Memory B cell (primary cell): ENCODE measurements around the gene KNTC1.

Experiments used
- ATAC-seq: fragments of 150-1000 bp; cut with Tn5 transposase; 2 replicates; pipeline ENCODE4 v1.10.0; 2021; ENCODE audit warnings: low read depth, mild to moderate bottlenecking, moderate library complexity
- DNase-seq, 2 donors: peaks; one replicate each; pipeline ENCODE4 v3.0.0; 2022; ENCODE audit warnings: low spot score in 2 of 2
- H3K27ac Mint-ChIP-seq: one replicate; pipeline ENCODE4 v1.8.0; 2022; ENCODE audit warnings: mild to moderate bottlenecking, moderate library complexity, mixed read lengths
- H3K27me3 Mint-ChIP-seq: one replicate; pipeline ENCODE4 v1.8.0; 2022; ENCODE audit warnings: mixed read lengths
- H3K36me3 Mint-ChIP-seq: one replicate; pipeline ENCODE4 v1.8.0; 2022; ENCODE audit warnings: mild to moderate bottlenecking, mixed read lengths
- H3K4me1 Mint-ChIP-seq: one replicate; pipeline ENCODE4 v1.8.0; 2022; ENCODE audit warnings: mixed read lengths
- H3K4me3 Mint-ChIP-seq: one replicate; pipeline ENCODE4 v1.8.0; 2022; ENCODE audit warnings: mild to moderate bottlenecking, moderate library complexity, mixed read lengths
- H3K9me3 Mint-ChIP-seq: one replicate; pipeline ENCODE4 v1.8.0; 2022; ENCODE audit warnings: mixed read lengths

KNTC1 gene

DNA sequence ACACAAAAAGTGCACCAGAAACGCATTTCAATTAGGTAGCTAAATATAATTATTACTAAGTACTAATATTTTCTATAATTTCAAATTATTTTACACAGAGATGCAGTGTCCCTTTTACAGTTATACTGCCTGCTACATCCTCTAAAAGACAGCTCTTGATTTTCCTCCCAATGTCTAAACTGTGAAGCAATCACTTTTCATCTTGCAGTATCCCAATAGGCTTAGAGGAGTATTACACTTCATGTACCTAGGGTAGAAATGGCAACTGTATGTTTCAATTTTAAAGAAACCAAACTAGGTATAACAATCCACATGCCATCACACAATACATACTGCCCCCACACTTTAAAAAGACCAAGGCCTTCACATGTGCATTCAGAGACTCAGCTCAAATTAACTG is 7.6 kb upstream of the KNTC1 start:
- ATAC-seq (no peak), DNase-seq (no peak)
- Mint-ChIP-seq H3K36me3 (peaks cover 42% of the 10 kb centered on the region), H3K27me3 (no peaks in the 10 kb centered on the region), H3K9me3 (no peaks in the 10 kb centered on the region), H3K4me3 (no peak overlapping the region), H3K4me1 (peaks cover 20% of the 10 kb centered on the region), H3K27ac (peak overlapping the region; percentile 31)

DNA sequence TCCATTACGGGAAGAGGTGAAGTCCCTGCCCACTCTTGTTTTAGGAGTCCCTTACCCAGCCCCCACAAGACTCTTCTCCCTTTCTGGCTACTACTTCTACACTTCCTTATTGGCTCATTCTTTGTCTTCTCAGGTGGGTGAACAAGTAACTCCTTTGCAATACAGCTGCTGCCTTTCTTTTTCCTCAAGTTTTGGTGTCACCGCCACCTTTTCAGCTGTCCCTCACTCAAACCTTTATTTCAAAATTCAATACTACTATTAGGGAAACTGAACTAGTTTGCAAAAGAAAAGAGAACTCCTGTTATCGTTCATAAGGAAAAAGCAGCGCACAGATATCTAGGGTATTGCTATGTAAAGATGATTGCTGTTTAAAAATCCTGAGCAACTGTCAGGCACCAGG is 6.4 kb upstream of the KNTC1 start:
- H3K4me3 Mint-ChIP-seq, result no peak overlapping the region
- H3K27ac Mint-ChIP-seq, result no peak overlapping the region
- peaks cover 40% of the 10 kb centered on the region for H3K36me3 Mint-ChIP-seq
- DNase-seq (no peak), ATAC-seq (no peak)
- H3K4me1 Mint-ChIP-seq, result peaks cover 20% of the 10 kb centered on the region
- H3K27me3 Mint-ChIP-seq, result no peaks in the 10 kb centered on the region
- no peaks in the 10 kb centered on the region for H3K9me3 Mint-ChIP-seq

- no peak overlapping the region for H3K27ac Mint-ChIP-seq
- no peaks in the 10 kb centered on the region for H3K9me3 Mint-ChIP-seq
Observed at GRCh38 chr12:122523280-122523679, 3.8 kb upstream of the KNTC1 start.

DNA sequence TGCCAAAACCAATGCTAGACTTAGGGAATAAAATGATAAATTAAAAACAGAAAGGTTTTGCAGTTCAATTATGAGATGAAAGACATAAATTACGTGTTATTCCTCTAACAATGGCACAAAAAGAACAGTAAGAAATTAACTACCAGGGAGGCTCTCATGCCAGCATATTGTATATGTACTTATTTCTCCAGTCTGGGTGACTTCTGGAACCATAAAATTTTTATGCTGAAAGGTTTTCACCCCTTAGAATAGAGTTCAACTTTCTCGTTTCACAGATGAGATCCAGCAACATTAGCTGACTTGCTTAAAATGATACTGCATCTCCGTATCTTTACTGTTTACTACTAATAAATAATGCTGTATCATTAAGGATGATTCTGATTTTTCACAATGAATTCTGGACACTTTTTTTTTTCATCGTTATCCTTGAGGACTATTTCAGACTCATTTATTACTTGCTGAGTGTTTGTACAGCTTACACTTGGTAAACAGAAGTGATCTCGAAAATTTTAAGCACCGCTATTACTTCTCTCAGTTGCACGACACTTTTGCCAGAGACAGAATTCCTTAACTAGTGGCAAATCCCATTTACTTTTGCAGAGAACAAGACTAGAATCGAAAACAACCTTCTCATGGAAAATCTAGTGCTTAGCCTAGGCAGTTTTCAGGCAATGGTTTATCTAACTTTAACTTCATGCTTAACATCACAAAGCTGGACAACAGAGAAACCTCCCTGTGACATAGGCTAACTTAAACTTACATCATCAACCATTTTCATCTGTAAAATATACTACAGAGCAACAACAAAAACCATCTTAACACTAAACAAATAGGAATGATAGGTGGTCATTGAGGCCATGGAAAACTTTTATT is 3.0 kb upstream of the KNTC1 start:
- Mint-ChIP-seq H3K27ac (no peak overlapping the region), H3K4me1 (peaks cover 15% of the 10 kb centered on the region), H3K36me3 (peaks cover 24% of the 10 kb centered on the region), H3K9me3 (no peaks in the 10 kb centered on the region), H3K4me3 (peak overlapping the region; percentile 46), H3K27me3 (no peaks in the 10 kb centered on the region)
- ATAC-seq, result no peak
- DNase-seq, result no peak

More at GRCh38 chr12:122523280-122523679, 3.8 kb upstream of the KNTC1 start:
- Mint-ChIP-seq H3K36me3 (peaks cover 29% of the 10 kb centered on the region), H3K4me1 (peaks cover 17% of the 10 kb centered on the region), H3K27me3 (no peaks in the 10 kb centered on the region), H3K4me3 (peak overlapping the region; percentile 46)
- no peak for ATAC-seq
- DNase-seq, result no peak

- Mint-ChIP-seq H3K9me3 (no peaks in the 10 kb centered on the region), H3K4me1 (peaks cover 9% of the 10 kb centered on the region), H3K27ac (no peak overlapping the region), H3K4me3 (no peak overlapping the region), H3K27me3 (no peaks in the 10 kb centered on the region), H3K36me3 (peaks cover 8% of the 10 kb centered on the region)
- peak in 1 of 2 donors; percentile 23 for DNase-seq
- peak; percentile 3 for ATAC-seq
Observed at GRCh38 chr12:122527478-122527944, 462 bp downstream of the KNTC1 start.

DNA sequence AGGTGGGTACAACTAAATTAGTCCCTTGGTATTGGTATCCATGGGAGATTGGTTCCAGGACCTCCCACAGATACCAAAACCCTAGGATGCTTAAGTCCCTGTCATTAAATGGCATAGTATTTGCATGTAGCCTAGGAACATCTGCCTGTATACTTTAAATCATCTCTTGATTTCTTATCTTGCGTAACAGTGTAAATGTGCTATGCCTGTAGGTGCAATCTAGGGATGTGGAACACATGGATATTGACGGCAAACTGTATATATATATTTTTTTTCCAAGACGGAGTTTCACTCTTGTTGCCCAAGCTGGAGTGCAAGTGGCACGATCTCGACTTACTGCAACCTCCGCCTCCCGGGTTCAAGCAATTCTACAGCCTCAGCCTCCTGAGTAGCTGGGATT is 1.5 kb downstream of the KNTC1 start:
- Mint-ChIP-seq H3K36me3 (peaks cover 3% of the 10 kb centered on the region), H3K4me3 (no peak overlapping the region), H3K4me1 (peaks cover 4% of the 10 kb centered on the region), H3K27ac (no peak overlapping the region), H3K9me3 (no peaks in the 10 kb centered on the region), H3K27me3 (no peaks in the 10 kb centered on the region)
- DNase-seq (no peak), ATAC-seq (no peak)

- H3K27me3 Mint-ChIP-seq, result no peaks in the 10 kb centered on the region
- H3K9me3 Mint-ChIP-seq, result no peaks in the 10 kb centered on the region
- peaks cover 3% of the 10 kb centered on the region for H3K36me3 Mint-ChIP-seq
- H3K4me3 Mint-ChIP-seq, result no peak overlapping the region
- no peak for ATAC-seq
- H3K27ac Mint-ChIP-seq, result no peak overlapping the region
- DNase-seq, result no peak
- H3K4me1 Mint-ChIP-seq, result peaks cover 3% of the 10 kb centered on the region
Observed at GRCh38 chr12:122528992-122529391, 1.9 kb downstream of the KNTC1 start.

GRCh38 chr12:122533856-122534255 is 6.8 kb downstream of the KNTC1 start:
- no peak overlapping the region for H3K27ac Mint-ChIP-seq
- H3K4me1 Mint-ChIP-seq, result no peaks in the 10 kb centered on the region
- DNase-seq, result no peak
- no peak overlapping the region for H3K4me3 Mint-ChIP-seq
- no peaks in the 10 kb centered on the region for H3K27me3 Mint-ChIP-seq
- peaks cover 9% of the 10 kb centered on the region for H3K36me3 Mint-ChIP-seq
- ATAC-seq, result no peak
- H3K9me3 Mint-ChIP-seq, result no peaks in the 10 kb centered on the region

DNA sequence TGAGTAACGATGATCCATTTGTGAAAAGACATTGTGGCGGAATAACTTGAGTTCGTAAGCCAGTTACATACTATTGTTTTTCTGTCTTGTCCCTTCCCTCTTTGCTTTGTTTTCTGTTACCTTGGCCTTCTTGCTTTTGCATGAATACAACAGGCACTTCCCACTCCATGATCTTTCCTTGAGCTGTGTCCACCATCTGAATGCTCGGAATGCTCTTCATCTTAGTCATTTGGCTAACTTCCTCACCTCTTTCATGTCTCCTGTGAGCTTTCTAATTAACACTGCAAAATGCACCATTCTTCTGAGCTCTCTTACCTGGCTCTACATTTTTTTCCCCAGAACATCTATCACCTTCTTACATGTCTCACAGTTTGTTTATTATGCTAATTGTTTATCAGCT is 10.0 kb downstream of the KNTC1 start:
- DNase-seq, result no peak
- Mint-ChIP-seq H3K4me3 (no peak overlapping the region), H3K36me3 (peaks cover 12% of the 10 kb centered on the region), H3K27ac (no peak overlapping the region), H3K4me1 (no peaks in the 10 kb centered on the region), H3K9me3 (no peaks in the 10 kb centered on the region), H3K27me3 (no peaks in the 10 kb centered on the region)
- ATAC-seq, result no peak

DNA sequence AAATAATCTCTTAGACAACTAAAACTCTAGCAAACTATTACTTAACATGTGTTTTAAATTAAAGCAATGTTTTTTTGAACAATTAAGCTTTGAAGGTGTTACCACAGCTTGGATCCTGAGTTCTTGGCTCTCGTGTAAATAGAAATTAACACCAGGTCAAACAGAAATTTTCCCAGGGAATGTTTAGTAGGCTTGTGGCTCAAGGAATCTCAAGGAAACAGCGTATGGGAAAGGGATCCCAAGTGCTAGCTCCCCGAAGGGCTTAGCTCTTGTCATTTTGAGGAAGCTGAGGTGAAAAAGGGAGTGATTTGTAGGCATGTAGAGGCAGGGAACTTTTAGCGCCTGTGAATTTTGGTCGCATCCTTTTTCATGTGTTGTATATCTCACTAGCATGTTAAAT is 11.4 kb downstream of the KNTC1 start:
- Mint-ChIP-seq H3K4me1 (no peaks in the 10 kb centered on the region), H3K27me3 (no peaks in the 10 kb centered on the region), H3K36me3 (peaks cover 14% of the 10 kb centered on the region), H3K4me3 (no peak overlapping the region), H3K27ac (no peak overlapping the region), H3K9me3 (no peaks in the 10 kb centered on the region)
- DNase-seq (no peak), ATAC-seq (no peak)

GRCh38 chr12:122544537-122544936 is 17.5 kb downstream of the KNTC1 start:
- H3K27ac Mint-ChIP-seq, result peak overlapping the region; percentile 9
- H3K4me3 Mint-ChIP-seq, result no peak overlapping the region
- H3K9me3 Mint-ChIP-seq, result no peaks in the 10 kb centered on the region
- DNase-seq (no peak), ATAC-seq (no peak)
- H3K36me3 Mint-ChIP-seq, result peaks cover 10% of the 10 kb centered on the region
- H3K4me1 Mint-ChIP-seq, result peaks cover 6% of the 10 kb centered on the region
- H3K27me3 Mint-ChIP-seq, result no peaks in the 10 kb centered on the region

GRCh38 chr12:122545855-122546254 is 18.8 kb downstream of the KNTC1 start:
- Mint-ChIP-seq H3K9me3 (no peaks in the 10 kb centered on the region), H3K36me3 (peaks cover 15% of the 10 kb centered on the region), H3K4me3 (no peak overlapping the region), H3K4me1 (peaks cover 6% of the 10 kb centered on the region), H3K27ac (peak overlapping the region; percentile 75), H3K27me3 (no peaks in the 10 kb centered on the region)
- ATAC-seq (peak; percentile 46), DNase-seq (no peak)

GRCh38 chr12:122547330-122547729 is 20.3 kb downstream of the KNTC1 start:
- H3K27me3 Mint-ChIP-seq, result no peaks in the 10 kb centered on the region
- peaks cover 17% of the 10 kb centered on the region for H3K36me3 Mint-ChIP-seq
- no peak overlapping the region for H3K27ac Mint-ChIP-seq
- DNase-seq (no peak), ATAC-seq (no peak)
- H3K9me3 Mint-ChIP-seq, result no peaks in the 10 kb centered on the region
- H3K4me3 Mint-ChIP-seq, result no peak overlapping the region
- peaks cover 6% of the 10 kb centered on the region for H3K4me1 Mint-ChIP-seq

DNA sequence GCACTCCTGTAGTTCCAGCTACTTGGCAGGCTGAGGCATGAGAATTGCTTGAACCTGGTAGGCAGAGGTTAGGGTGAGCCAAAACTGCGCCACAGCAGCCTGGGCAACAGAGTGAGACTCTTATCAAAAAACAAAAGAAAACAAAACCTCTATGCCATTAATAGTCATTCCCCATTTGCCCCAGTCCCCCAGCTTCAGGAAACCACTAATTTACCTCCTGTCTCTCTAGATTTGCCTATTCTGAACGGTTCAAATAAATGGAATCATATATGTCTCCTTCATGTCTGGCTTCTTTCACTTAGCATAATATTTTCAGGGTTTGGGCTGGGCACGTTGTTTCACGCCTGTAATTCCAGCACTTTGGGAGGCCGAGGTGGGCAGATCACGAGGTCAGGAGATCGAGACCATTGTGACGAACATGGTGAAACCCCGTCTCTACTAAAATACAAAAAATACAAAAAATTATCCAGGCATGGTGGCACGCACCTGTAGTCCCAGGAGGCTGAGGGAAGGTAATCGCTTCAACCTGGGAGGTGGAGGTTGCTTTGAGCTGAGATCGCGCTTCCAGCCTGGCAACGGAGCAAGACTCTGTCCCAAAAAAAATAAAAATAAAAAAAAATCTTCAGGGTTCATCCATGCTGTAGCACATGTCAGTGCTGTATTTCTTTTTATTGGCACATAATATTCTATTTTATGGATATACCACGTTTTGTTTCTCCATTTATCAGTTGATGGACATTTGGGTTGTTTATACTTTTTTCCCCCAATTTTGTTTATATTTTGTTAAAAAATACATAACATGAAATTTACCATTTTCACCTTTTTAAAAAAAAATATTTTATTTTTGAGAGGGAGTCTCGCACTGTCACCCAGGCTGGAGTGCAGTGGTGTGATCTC is 31.9 kb downstream of the KNTC1 start:
- peak overlapping the region; percentile 97 for H3K27ac Mint-ChIP-seq

More for the DNA sequence above, 31.9 kb downstream of the KNTC1 start:
- peak; percentile 18 to 30 for DNase-seq
- peaks cover 2% of the 10 kb centered on the region for H3K9me3 Mint-ChIP-seq
- ATAC-seq, result peak; percentile 77
- H3K4me1 Mint-ChIP-seq, result peaks cover 18% of the 10 kb centered on the region
- H3K27me3 Mint-ChIP-seq, result no peaks in the 10 kb centered on the region
- H3K4me3 Mint-ChIP-seq, result peak overlapping the region; percentile 88
- peaks cover 10% of the 10 kb centered on the region for H3K36me3 Mint-ChIP-seq
